Measurements from ENCODE around the gene RDH16.
"Not testable (repeated sequence)": the region's sequence is repeated elsewhere in the genome, so short reads cannot be mapped to it uniquely, and the experiment has no call there.

Gene RDH16

GRCh38 chr12:56988207-56988739, 30.9 kb upstream of the RDH16 start:
- peak in 1 of 2 donors; percentile 63 for DNase-seq

DNA sequence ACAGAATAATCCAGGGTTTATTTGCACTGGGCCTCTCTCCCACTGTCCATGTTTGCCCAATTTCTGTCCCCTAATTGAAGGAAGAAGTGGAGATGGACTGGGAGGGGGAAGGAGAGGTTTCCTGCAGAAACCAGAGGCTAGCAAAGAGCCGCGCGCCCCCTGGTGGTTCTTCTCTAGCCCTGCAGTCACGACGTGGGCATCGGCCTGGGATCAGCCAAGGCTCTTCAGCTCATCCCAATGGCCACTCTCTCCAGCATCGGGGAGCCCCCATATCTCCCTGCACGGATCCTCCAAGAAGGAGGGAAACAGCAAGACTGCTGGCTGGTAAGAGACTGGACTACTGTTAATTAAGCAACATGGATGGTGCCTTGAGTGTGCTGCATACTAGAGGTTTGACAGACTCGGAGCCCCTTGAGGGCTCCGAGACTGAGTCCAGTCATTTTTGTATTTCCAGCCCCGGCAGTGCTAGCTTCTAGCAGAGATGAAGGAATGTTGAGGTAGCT, 30.2 kb upstream of the RDH16 start:
- peak; percentile 58 to 94 for DNase-seq

DNA sequence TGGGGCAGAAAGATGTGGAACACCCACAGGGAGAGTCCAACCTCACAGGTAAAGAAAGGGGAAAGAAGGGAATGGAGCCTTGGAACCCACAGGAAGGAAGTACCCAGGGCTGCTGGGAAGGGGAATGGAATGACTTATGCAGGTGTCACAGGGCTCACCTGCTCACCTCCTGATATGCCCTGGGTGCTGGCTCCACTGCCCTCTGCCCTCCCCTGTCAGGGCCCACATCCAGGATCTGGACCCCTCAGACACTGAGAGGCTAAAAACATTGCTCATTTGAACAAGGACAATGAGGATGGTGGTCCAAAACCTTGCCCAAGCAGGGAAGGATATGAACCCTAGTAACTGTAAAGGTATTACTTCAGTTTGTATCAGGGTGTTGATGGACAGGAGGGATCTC, 29.6 kb upstream of the RDH16 start:
- DNase-seq: no peak

GRCh38 chr12:56985714-56986113, 28.3 kb upstream of the RDH16 start:
- DNase-seq: not testable (repeated sequence)

- no peak for DNase-seq
These were observed 26.0 kb upstream of the RDH16 start for GRCh38 chr12:56983386-56983785.

GRCh38 chr12:56982578-56983236, 25.3 kb upstream of the RDH16 start:
- DNase-seq: not testable (repeated sequence)

DNA sequence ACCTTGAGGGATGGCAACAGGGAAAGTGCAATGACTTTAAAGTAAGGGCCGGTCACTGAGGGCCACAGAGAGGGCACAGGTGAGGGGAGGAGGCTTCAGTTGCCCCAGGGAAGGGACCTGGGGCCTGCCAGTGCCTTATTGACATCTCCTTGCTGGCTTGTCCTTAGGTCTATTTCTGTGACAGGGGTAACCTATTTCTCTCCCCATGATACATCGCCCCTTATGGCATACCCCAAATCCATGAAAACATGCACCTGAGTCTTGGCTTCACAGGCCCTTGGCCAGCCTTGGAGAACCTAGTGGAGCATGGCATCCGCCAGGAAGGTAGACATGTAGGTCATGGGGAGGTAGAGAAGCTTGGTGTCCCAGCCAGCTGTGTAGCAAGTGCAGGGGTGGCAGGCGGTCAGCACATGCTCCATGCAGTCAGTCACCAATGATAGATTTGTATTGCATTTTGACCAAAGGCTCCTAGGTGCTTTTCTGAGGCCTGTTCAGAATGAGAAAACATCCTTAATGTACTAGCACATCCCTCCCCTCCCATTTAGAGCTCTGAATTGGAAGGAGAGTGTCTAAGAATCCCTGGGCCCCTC, 23.6 kb upstream of the RDH16 start:
- no peak for DNase-seq

DNA sequence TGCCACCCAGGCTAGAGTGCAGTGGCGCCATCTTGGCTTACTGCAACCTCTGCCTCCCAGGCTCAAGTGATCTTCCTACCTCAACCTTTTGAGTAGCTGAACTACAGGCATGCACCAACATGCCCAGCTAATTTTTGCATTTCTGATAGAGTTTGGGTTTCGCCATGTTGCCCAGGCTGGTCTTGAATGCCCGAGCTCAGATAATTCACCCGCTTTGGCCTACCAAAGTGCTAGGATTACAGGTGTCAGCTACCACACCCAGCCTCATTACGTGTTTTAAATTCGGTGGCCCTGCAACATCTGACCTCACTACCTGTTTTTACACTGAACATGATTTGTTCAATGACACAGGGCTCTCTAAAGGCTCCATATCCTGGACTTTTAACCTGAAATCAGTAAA, 22.9 kb upstream of the RDH16 start:
- DNase-seq: no peak

DNA sequence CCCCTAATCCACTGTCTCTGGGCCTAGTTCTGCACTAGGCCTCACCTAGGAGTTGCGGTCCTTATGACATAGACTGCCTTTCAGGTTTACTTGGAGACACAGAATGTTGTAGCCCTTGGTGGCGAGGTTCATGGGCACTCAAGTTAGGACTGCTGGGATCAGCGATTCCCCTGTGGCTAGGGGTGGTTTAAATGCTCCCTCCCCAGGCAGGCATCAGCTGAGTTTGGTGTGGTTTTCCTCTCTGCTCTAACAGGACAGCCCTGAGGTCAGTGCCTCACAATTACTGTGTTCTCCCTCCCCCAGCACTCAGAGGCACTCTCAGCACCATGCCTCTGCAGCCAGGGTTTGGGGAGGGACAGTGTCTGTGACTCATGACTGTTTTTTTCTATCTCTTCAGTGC, 22.2 kb upstream of the RDH16 start:
- DNase-seq: no peak

DNA sequence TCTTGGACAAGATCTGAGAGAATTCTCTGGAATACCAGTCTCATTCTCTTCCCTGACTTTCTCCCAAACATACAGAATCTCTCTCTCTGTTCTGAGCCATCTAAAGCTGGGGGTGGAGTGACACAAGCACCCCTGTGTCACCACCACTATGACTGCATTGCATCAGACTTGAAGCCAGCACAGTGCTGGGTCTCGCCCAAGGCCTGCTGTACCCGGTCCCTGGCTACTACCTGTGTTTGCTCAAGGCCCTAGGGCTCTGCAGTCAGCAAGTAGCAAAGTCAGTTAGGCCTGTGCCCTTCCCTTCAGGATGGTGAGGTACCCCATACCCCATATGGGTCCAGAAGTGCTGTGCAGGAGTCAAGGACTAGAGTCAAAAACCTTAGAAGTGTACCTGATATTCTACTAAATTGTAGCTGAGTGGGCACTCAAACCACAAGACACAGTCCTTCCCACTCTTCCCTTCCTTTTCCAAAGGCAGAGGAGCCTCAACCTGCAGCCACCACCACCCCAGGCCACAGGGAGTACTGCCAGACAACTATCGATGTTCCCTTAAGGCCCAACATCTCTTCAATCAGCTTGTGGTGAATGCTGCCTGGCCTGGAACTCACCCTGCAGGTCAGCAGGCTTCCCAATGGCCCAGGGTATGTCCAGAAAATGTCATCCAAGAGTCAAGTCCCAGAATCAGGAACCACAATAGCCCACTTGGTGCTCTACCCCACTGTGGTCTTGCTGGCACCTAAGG, 21.2 kb upstream of the RDH16 start:
- peak in 1 of 2 donors; percentile 45 for DNase-seq

- not testable (repeated sequence) for DNase-seq
These were observed 20.0 kb upstream of the RDH16 start for GRCh38 chr12:56977361-56977760.

DNA sequence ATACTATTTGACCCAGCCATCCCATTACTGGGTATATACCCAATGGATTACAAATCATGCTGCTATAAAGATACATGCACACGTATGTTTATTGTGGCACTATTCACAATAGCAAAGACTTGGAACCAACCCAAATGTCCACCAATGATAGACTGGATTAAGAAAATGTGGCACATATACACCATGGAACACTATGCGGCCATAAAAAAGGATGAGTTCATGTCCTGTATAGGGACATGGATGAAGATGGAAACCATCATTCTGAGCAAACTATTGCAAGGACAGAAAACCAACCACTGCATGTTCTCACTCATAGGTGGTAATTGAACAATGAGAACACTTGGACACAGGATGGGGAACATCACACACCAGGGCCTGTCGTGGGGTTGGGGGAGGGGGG, 16.8 kb upstream of the RDH16 start:
- not testable (repeated sequence) for DNase-seq

- DNase-seq: not testable (repeated sequence)
These were observed 11.5 kb upstream of the RDH16 start for GRCh38 chr12:56968910-56969309.

DNA sequence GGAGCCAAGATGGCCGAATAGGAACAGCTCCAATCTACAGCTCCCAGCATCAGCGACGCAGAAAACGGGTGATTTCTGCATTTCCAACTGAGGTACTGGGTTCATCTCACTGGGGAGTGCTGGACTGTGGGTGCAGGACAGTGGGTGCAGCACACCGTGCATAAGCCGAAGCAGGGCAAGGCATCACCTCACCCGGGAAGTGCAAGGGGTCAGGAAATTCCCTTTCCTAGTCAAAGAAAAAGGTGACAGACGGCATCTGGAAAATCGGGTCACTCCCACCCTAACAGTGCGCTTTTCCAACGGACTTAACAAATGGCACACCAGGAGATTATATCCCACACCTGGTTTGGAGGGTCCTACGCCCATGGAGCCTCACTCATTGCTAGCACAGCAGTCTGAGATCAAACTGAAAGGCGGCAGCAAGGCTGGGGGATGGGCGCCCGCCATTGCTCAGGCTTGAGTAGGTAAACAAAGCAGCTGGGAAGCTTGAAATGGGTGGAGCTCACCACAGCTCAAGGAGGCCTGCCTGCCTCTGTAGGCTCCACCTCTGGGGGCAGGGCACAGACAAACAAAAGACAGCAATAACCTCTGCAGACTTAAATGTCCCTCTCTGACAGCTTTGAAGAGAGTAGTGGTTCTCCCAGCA, 8.7 kb upstream of the RDH16 start:
- DNase-seq: not testable (repeated sequence)

DNA sequence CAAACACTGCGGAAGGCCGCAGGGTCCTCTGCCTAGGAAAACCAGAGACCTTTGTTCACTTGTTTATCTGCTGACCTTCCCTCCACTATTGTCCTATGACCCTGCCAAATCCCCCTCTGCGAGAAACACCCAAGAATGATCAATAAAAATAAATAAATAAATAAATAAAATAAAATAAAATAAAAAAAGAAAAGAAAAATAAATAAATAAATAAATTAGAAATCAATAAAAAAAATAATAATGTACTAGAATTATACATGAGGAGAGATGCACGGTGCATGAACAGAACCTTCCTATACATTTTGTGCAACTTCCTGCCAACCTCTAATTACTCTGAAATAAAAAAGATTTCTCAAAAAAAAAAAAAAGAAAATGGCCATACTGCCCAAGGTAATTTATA, 7.7 kb upstream of the RDH16 start:
- not testable (repeated sequence) for DNase-seq

DNA sequence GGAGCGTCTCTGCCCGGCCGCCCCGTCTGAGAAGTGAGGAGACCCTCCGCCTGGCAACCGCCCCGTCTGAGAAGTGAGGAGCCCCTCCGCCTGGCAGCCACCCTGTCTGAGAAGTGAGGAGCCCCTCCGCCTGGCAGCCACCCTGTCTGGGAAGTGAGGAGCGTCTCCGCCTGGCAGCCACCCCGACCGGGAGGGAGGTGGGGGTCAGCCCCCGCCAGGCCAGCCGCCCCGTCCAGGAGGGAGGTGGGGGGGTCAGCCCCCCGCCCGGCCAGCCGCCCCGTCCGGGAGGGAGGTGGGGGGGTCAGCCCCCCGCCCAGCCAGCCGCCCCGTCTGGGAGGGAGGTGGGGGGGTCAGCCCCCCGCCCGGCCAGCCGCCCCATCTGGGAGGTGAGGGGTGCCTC, 6.1 kb upstream of the RDH16 start:
- DNase-seq: not testable (repeated sequence)

- not testable (repeated sequence) for DNase-seq
These were observed 4.8 kb upstream of the RDH16 start for GRCh38 chr12:56962247-56962646.

- DNase-seq: no peak
These were observed 1.0 kb upstream of the RDH16 start for GRCh38 chr12:56958422-56958821.

GRCh38 chr12:56955631-56956256, 1.7 kb downstream of the RDH16 start:
- DNase-seq: peak; percentile 70 to 86

GRCh38 chr12:56954958-56955355, 2.5 kb downstream of the RDH16 start:
- no peak for DNase-seq

- peak in 1 of 2 donors; percentile 57 for DNase-seq
These were observed 3.1 kb downstream of the RDH16 start for GRCh38 chr12:56954057-56954957.

Data from inflammatory macrophage treated with lipopolysaccharide for 1 hour (primary cell).